Cardiac fibroblast (primary cell): ENCODE data around the gene CHKB.

Experiments used
- DNase-seq, 2 donors: peaks; one replicate each; pipeline versions ENCODE4 v3.0.0 to v3.0.0-alpha.2; 2010; ENCODE audit warnings: low read depth in 2 of 2
- H3K4me3 ChIP-seq, 2 donors: replicated peaks in 1 of 2; 1 replicate in 1 of 2; 2 replicates in 1 of 2; pipeline ENCODE4 v1.5.1; 2011; ENCODE audit warnings: low read depth in 2 of 2, low read length in 2 of 2, mild to moderate bottlenecking in 2 of 2, moderate library complexity in 1 of 2
- CTCF ChIP-seq: IDR thresholded peaks from one replicate; pipeline ENCODE4 v1.5.1; 2011; ENCODE audit warnings: low read depth, mild to moderate bottlenecking, low read length, inconsistent platforms

The CHKB gene

GRCh38 chr22:50560034-50560433, 22.6 kb downstream of the CHKB start:
- TF ChIP-seq CTCF: no peak
- no peak overlapping the region for H3K4me3 ChIP-seq
- no peak for DNase-seq

GRCh38 chr22:50556703-50557102, 25.9 kb downstream of the CHKB start:
- TF ChIP-seq CTCF: no peak
- H3K4me3 ChIP-seq: no peak overlapping the region
- DNase-seq: no peak

GRCh38 chr22:50553310-50553709, 29.3 kb downstream of the CHKB start:
- DNase-seq: no peak
- no peak for TF ChIP-seq CTCF
- H3K4me3 ChIP-seq: no peak overlapping the region

GRCh38 chr22:50551160-50551752, 31.4 kb downstream of the CHKB start:
- H3K4me3 ChIP-seq: no peak overlapping the region
- no peak for TF ChIP-seq CTCF
- DNase-seq: no peak

- TF ChIP-seq CTCF: no peak
- no peak for DNase-seq
These were observed 32.3 kb downstream of the CHKB start for GRCh38 chr22:50550395-50550794.

GRCh38 chr22:50548921-50549790, 33.5 kb downstream of the CHKB start:
- no peak for TF ChIP-seq CTCF
- H3K4me3 ChIP-seq: no peak overlapping the region
- no peak for DNase-seq

More at GRCh38 chr22:50550395-50550794, 32.3 kb downstream of the CHKB start:
- no peak overlapping the region for H3K4me3 ChIP-seq
